Vagina (tissue), 2 donors: ENCODE measurements around the gene NAMPT.

Experiments
- CTCF ChIP-seq, 3 experiments: fragments of 450-650 bp in 2 of 3; fragments of 200-600 bp in 1 of 3; sonication (generic) in 1 of 3; IDR thresholded peaks; one replicate each; pipeline ENCODE4 v1.5.1; 2017 to 2019; ENCODE audit warnings: antibody characterized with exemption in 3 of 3, mild to moderate bottlenecking in 2 of 3, moderate library complexity in 2 of 3
- POLR2A ChIP-seq, 2 donors: fragments of 450-650 bp; IDR thresholded peaks; one replicate each; pipeline ENCODE4 v1.6.1; 2017; ENCODE audit warnings: antibody characterized with exemption in 2 of 2, mild to moderate bottlenecking in 2 of 2, moderate library complexity in 2 of 2
- POLR2AphosphoS5 ChIP-seq, 2 donors: sonication (generic); formaldehyde crosslinking; IDR thresholded peaks; one replicate each; pipeline ENCODE4 v1.9.0; 2017; ENCODE audit warnings: antibody characterized with exemption in 2 of 2, mild to moderate bottlenecking in 2 of 2, low read depth in 1 of 2; ENCODE audit not compliant: insufficient read depth in 1 of 2

GRCh38 chr7:106313456-106313901 is 28.7 kb upstream of the NAMPT start:
- no peak for TF ChIP-seq POLR2A (IDR thresholded peaks at IDR 0.05)
- TF ChIP-seq CTCF (IDR thresholded peaks at IDR 0.05), result no peak
- TF ChIP-seq POLR2AphosphoS5 (IDR thresholded peaks at IDR 0.05; ENCODE audit: insufficient read depth in 1 of 2, low read depth in 1 of 2), result no peak
